ENCODE measurements around the gene DCTPP1. TPM values are rescaled to one million over a fixed set of nuclear protein-coding genes. Genes with fewer than 3 reads are reported as not detected.

Gene DCTPP1
- total and polyA plus RNA-seq, 9 of the 15 experiments (the other 6 are each of a cell fraction or from before 2014, with no cell fraction given), result 45.0 to 132 (median 80.6) TPM

GRCh38 chr16:30445408-30446202, 15.8 kb upstream of the DCTPP1 start, which contains the start of gene SEPHS2 (continued):
- TF ChIP-seq TRIM25 (IDR thresholded peaks at IDR 0.05; ENCODE audit: borderline replicate concordance) (no peak), CBX5 (IDR thresholded peaks at IDR 0.05; ENCODE audit: borderline replicate concordance, low read depth) (no peak), DACH1 (IDR thresholded peaks at IDR 0.05; ENCODE audit: partially characterized antibody) (no peak), HNRNPK (IDR thresholded peaks at IDR 0.05; ENCODE audit: low read depth, low read length, poor library complexity, severe bottlenecking) (no peak), HNRNPUL1 (IDR thresholded peaks at IDR 0.05; ENCODE audit: low read length) (no peak), CCNT2 (IDR thresholded peaks at IDR 0.05; ENCODE audit: borderline replicate concordance, extremely low read depth, insufficient read length, low read depth, low read length) (no peak), NONO (IDR thresholded peaks at IDR 0.05; ENCODE audit: low read depth in 2 of 2, low read length in 1 of 2) (peak; percentile 50 to 63; a peak in 2 of 4 replicates), HSF4 (CRISPR knock-in tag; IDR thresholded peaks at IDR 0.05; ENCODE audit: borderline replicate concordance) (no peak), FOXK1 (CRISPR knock-in tag; IDR thresholded peaks at IDR 0.05; ENCODE audit: borderline replicate concordance) (peak; percentile 91; the same call in 1 of the 2 replicates), GTF2E2 (tag; IDR thresholded peaks at IDR 0.05) (peak; percentile 88), FOXJ2 (tag; IDR thresholded peaks at IDR 0.05) (peak; percentile 78), TEAD1 (CRISPR knock-in tag; IDR thresholded peaks at IDR 0.05) (no peak), MBD2 (IDR thresholded peaks at IDR 0.05; ENCODE audit: borderline replicate concordance, low read depth) (peak; percentile 75; the same call in 1 of the 2 replicates), SMAD2 (IDR thresholded peaks at IDR 0.05; ENCODE audit: low read depth, low read length) (no peak), ZKSCAN3 (CRISPR knock-in tag; IDR thresholded peaks at IDR 0.05) (no peak), ZNF140 (CRISPR knock-in tag; IDR thresholded peaks at IDR 0.05) (no peak), TCFL5 (CRISPR knock-in tag; conservative IDR thresholded peaks at IDR 0.05) (no peak)
- TF ChIP-seq, protein P1, sequence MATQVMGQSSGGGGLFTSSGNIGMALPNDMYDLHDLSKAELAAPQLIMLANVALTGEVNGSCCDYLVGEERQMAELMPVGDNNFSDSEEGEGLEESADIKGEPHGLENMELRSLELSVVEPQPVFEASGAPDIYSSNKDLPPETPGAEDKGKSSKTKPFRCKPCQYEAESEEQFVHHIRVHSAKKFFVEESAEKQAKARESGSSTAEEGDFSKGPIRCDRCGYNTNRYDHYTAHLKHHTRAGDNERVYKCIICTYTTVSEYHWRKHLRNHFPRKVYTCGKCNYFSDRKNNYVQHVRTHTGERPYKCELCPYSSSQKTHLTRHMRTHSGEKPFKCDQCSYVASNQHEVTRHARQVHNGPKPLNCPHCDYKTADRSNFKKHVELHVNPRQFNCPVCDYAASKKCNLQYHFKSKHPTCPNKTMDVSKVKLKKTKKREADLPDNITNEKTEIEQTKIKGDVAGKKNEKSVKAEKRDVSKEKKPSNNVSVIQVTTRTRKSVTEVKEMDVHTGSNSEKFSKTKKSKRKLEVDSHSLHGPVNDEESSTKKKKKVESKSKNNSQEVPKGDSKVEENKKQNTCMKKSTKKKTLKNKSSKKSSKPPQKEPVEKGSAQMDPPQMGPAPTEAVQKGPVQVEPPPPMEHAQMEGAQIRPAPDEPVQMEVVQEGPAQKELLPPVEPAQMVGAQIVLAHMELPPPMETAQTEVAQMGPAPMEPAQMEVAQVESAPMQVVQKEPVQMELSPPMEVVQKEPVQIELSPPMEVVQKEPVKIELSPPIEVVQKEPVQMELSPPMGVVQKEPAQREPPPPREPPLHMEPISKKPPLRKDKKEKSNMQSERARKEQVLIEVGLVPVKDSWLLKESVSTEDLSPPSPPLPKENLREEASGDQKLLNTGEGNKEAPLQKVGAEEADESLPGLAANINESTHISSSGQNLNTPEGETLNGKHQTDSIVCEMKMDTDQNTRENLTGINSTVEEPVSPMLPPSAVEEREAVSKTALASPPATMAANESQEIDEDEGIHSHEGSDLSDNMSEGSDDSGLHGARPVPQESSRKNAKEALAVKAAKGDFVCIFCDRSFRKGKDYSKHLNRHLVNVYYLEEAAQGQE (IDR thresholded peaks at IDR 0.05; ENCODE audit: borderline replicate concordance), result peak; percentile 89
- TF ChIP-seq, protein P1 (CRISPR knock-in tag; IDR thresholded peaks at IDR 0.05; ENCODE audit: low read depth), result 0 out of 2 replicates have a peak, but pooled peaks have one; percentile 32

All from K562 (cell line).